Natural killer cell (primary cell): ENCODE data around the gene EEA1. TPM values are rescaled to one million over a fixed set of nuclear protein-coding genes. Genes with fewer than 3 reads are reported as not detected.

Experiments used
- ATAC-seq, 3 donors: fragments of 150-1000 bp in 2 of 3; fragments of 200-7000 bp in 1 of 3; cut with Tn5 transposase; 1 replicate in 1 of 3; 2 replicates in 2 of 3; pipeline ENCODE4 v1.10.0; 2021; ENCODE audit warnings: mild to moderate bottlenecking in 2 of 3, moderate library complexity in 2 of 3
- DNase-seq, 2 donors: peaks; one replicate each; pipeline versions ENCODE4 v3.0.0 to v3.0.0-alpha.2; 2013 to 2021; ENCODE audit warnings: mixed read lengths in 1 of 2
- H3K27ac ChIP-seq: one replicate; pipeline ENCODE4 v1.5.1; 2013; ENCODE audit warnings: mild to moderate bottlenecking, low read length
- H3K27me3 ChIP-seq: one replicate; pipeline ENCODE4 v1.6.1; 2013; ENCODE audit warnings: low read length; ENCODE audit not compliant: control insufficient read depth, insufficient read depth
- H3K36me3 ChIP-seq: one replicate; pipeline ENCODE4 v1.6.1; 2013; ENCODE audit warnings: low read length; ENCODE audit not compliant: control insufficient read depth, insufficient read depth
- H3K4me1 ChIP-seq: one replicate; pipeline ENCODE4 v1.6.1; 2013; ENCODE audit warnings: low read length; ENCODE audit not compliant: control insufficient read depth, insufficient read depth
- H3K4me3 ChIP-seq: one replicate; pipeline ENCODE4 v1.5.1; 2013; ENCODE audit warnings: low read length
- H3K9me3 ChIP-seq: one replicate; pipeline ENCODE4 v1.6.1; 2013; ENCODE audit warnings: low read length; ENCODE audit not compliant: control insufficient read depth, insufficient read depth
- H3K27ac Mint-ChIP-seq, 2 donors: one replicate each; pipeline ENCODE4 v1.8.0; 2022; ENCODE audit warnings: mild to moderate bottlenecking in 2 of 2, mixed read lengths in 2 of 2, moderate library complexity in 1 of 2
- H3K27me3 Mint-ChIP-seq, 2 donors: one replicate each; pipeline ENCODE4 v1.8.0; 2022; ENCODE audit warnings: low read depth in 2 of 2, mixed read lengths in 2 of 2
- H3K36me3 Mint-ChIP-seq: one replicate; pipeline ENCODE4 v1.8.0; 2022; ENCODE audit warnings: mixed read lengths
- H3K4me1 Mint-ChIP-seq, 2 donors: one replicate each; pipeline ENCODE4 v1.8.0; 2022; ENCODE audit warnings: mixed read lengths in 2 of 2
- H3K4me3 Mint-ChIP-seq: one replicate; pipeline ENCODE4 v1.8.0; 2022; ENCODE audit warnings: mild to moderate bottlenecking, moderate library complexity, mixed read lengths
- H3K9me3 Mint-ChIP-seq, 2 donors: one replicate each; pipeline ENCODE4 v1.8.0; 2022; ENCODE audit warnings: mixed read lengths in 2 of 2
- CTCF ChIP-seq: fragments of 200-600 bp; IDR thresholded peaks from one replicate; pipeline ENCODE4 v1.8.0; 2022; ENCODE audit warnings: antibody characterized with exemption
- WGBS: methylation state at CpG from one replicate; pipeline ENCODE4 v1.1.7; 2013; ENCODE audit warnings: missing lambda C conversion rate; ENCODE audit not compliant: insufficient coverage; 5-methylcytosine and 5-hydroxymethylcytosine counted together
- intact Hi-C: fragments of 100-400 bp; cut with micrococcal nuclease; formaldehyde crosslinking; loops from one replicate; pipeline ENCODE4 v1.14.2; 2022
- total RNA-seq, 4 donors: library from RNA; stranded (reverse); fragments of 120-200 nt in 1 of 4; gene quantifications; one replicate each; pipeline versions ENCODE4 v1.2.3 to v1.2.4, GENCODE V29; 2013 to 2022

The EEA1 gene
- total RNA-seq, 3 donors from 2014 or later (not counting 1 experiment from before 2014, with no cell fraction given): 15.0 to 20.0 (median 15.0) TPM

- H3K4me1 ChIP-seq: no peaks in the 10 kb centered on the region
- H3K27me3 Mint-ChIP-seq: no peaks in the 10 kb centered on the region
- no peaks in the 10 kb centered on the region for H3K36me3 Mint-ChIP-seq
- H3K4me3 ChIP-seq: no peak overlapping the region
- no peak overlapping the region for H3K27ac ChIP-seq
- no peak for TF ChIP-seq CTCF
- intact Hi-C loops: no loop called here
- ATAC-seq: no peak
- no peak overlapping the region for H3K27ac Mint-ChIP-seq
- peaks cover 0 to 4% of the 10 kb centered on the region in 2 donors for H3K4me1 Mint-ChIP-seq
- 100% methylated on average over 2 of the region's 3 CpGs for WGBS
- no peak overlapping the region for H3K4me3 Mint-ChIP-seq
- H3K36me3 ChIP-seq: no peaks in the 10 kb centered on the region
- no peaks in the 10 kb centered on the region for H3K9me3 ChIP-seq
- no peak for DNase-seq
- no peaks in the 10 kb centered on the region for H3K9me3 Mint-ChIP-seq
- no peaks in the 10 kb centered on the region for H3K27me3 ChIP-seq
These were observed 8.9 kb upstream of the EEA1 start for GRCh38 chr12:92938018-92938417.

GRCh38 chr12:92933606-92934005, 4.5 kb upstream of the EEA1 start:
- no peak for ATAC-seq
- H3K27ac ChIP-seq: no peak overlapping the region
- H3K4me3 ChIP-seq: no peak overlapping the region
- H3K9me3 Mint-ChIP-seq: no peaks in the 10 kb centered on the region
- no peak for DNase-seq
- TF ChIP-seq CTCF: no peak
- H3K36me3 Mint-ChIP-seq: no peaks in the 10 kb centered on the region
- H3K4me1 Mint-ChIP-seq: peaks cover 8% of the 10 kb centered on the region in 2 donors
- H3K27me3 Mint-ChIP-seq: no peaks in the 10 kb centered on the region
- intact Hi-C loops: no loop called here
- no peak overlapping the region for H3K27ac Mint-ChIP-seq
- H3K27me3 ChIP-seq: no peaks in the 10 kb centered on the region
- H3K4me3 Mint-ChIP-seq: no peak overlapping the region
- 95% methylated on average over 3 of the region's 3 CpGs for WGBS
- no peaks in the 10 kb centered on the region for H3K36me3 ChIP-seq
- H3K4me1 ChIP-seq: peaks cover 7% of the 10 kb centered on the region
- no peaks in the 10 kb centered on the region for H3K9me3 ChIP-seq

- Mint-ChIP-seq H3K27ac (peak overlapping the region in 1 of 2 donors; percentile 90), H3K4me1 (peaks cover 26 to 27% of the 10 kb centered on the region in 2 donors), H3K9me3 (no peaks in the 10 kb centered on the region), H3K36me3 (no peaks in the 10 kb centered on the region), H3K27me3 (no peaks in the 10 kb centered on the region), H3K4me3 (peak overlapping the region; percentile 92)
- no peaks in the 10 kb centered on the region for H3K27me3 ChIP-seq
- no peak for ATAC-seq
- peaks cover 16% of the 10 kb centered on the region for H3K4me1 ChIP-seq
- no peak for DNase-seq
- TF ChIP-seq CTCF: no peak
- no peaks in the 10 kb centered on the region for H3K36me3 ChIP-seq
- WGBS: 100% methylated on average over 1 of the region's 3 CpGs
- intact Hi-C loops: no loop called here
- no peak overlapping the region for H3K27ac ChIP-seq
- no peaks in the 10 kb centered on the region for H3K9me3 ChIP-seq
- H3K4me3 ChIP-seq: no peak overlapping the region
These were observed 1.3 kb upstream of the EEA1 start for GRCh38 chr12:92930421-92930820.

GRCh38 chr12:92929983-92930382, 888 bp upstream of the EEA1 start:
- Histone ChIP-seq H3K36me3 (no peaks in the 10 kb centered on the region), H3K4me1 (peaks cover 16% of the 10 kb centered on the region), H3K27ac (peak overlapping the region; percentile 97), H3K9me3 (no peaks in the 10 kb centered on the region), H3K27me3 (no peaks in the 10 kb centered on the region), H3K4me3 (peak overlapping the region; percentile 86)
- no peak for TF ChIP-seq CTCF
- DNase-seq (no peak), ATAC-seq (no peak)
- Mint-ChIP-seq H3K4me1 (peaks cover 29 to 30% of the 10 kb centered on the region in 2 donors), H3K4me3 (peak overlapping the region; percentile 92), H3K9me3 (no peaks in the 10 kb centered on the region), H3K36me3 (no peaks in the 10 kb centered on the region), H3K27me3 (no peaks in the 10 kb centered on the region), H3K27ac (peak overlapping the region; percentile 90)
- intact Hi-C loops: loop anchor here (1.0 to 5.0 kb wide), 7 partner anchors 338 to 1053 kb away; partner anchors contain the start of genes BTG1, CRADD, NUDT4 and SOCS2
- 9% methylated on average over 7 of the region's 9 CpGs for WGBS
